TTC549 (cell line): ENCODE data around the gene DYSF.
A peak's percentile ranks its signal among the peaks of the same experiment; 100 is the strongest.

Source experiments
- FAIRE-seq: peaks from 2 replicates; lab custom pipeline; 2012; peaks lifted over from hg19 to GRCh38; lab: Jason Lieb, UNC

Gene DYSF

DNA sequence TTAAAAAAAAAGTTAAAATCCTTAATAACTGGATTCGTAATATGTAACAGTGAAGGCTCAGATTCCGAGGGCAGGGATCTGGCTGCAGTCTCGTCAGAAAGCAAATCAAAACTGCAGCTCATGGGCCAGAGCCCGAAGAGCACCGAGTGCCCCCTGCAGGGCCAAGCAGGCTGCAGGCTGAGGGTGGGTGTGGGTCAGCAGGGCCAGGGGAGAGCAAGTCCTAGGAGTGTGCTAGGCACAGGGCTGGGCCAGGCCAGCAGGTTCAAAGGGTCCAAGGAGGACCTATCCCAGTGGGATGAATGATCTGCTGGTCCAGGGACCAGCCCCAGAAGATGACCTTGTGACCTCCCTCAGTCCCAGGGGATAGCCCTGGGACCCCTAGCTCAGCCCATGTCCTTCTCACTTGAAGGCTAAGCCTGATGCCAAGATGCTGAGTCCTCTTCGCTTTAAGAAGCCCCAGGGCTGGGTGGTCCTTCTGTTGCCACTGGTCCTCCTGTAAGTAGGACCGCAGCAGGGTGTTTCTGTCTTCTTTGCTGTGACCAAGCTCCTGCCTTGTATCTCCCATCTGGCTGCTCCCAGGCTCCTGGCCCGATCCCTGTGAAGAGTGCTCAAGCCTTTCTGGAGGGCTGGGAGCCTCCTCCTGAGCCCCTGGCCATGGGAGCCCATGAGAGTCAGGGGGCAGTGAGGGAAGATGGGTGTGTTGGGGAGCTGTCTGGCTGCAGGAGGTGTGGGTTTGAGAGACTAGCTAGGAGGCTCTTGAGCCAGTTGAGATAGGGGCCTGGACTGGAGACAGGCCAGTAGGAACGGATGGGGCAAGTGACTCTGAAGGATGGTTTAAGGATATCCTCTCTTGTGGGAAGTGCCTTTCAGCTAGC is 150.7 kb downstream of the DYSF start:
- no peak for FAIRE-seq

DNA sequence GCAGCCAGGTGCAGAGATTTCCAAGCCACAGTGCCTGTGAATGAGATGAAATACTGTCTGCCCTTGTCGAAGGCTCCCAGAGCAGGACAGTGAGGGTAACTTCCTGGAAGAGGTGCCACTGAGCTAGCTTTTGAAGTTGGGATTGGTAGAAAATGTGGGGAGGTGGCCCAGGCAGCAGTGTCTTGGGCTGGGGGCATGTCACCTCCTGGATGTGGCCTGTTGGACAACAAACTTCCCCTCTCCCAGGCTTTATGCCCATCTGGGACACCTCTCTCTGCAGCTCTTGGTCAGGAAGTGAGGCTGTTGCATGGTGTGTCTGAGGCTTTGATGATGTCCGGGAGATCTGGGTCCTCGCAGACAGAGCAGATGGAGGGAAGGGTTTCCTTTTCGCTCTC is 151.4 kb downstream of the DYSF start:
- no peak for FAIRE-seq

DNA sequence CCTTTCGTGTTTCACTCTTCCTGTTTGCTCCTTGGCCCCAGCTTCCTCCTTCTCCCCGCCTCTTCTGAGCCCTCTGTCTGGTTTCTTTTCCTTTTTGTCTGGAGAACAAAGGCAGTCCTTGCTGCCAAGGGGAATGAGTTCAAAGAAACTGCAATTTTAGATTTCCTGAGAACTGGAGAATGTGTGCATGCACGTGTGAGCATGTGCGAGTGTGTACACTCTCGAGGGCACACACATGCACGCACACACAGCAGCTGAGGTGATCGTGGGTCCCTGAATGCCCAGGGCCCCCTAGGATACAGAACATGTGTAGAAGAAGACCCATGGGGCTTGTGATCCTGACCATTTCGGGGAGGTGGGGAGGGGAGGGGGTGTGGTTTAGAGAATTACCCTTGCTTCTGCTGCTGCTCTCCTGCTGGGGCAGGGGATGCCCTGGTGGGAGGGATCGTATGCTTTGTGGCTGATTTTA is 151.8 kb downstream of the DYSF start:
- FAIRE-seq, result no peak

DNA sequence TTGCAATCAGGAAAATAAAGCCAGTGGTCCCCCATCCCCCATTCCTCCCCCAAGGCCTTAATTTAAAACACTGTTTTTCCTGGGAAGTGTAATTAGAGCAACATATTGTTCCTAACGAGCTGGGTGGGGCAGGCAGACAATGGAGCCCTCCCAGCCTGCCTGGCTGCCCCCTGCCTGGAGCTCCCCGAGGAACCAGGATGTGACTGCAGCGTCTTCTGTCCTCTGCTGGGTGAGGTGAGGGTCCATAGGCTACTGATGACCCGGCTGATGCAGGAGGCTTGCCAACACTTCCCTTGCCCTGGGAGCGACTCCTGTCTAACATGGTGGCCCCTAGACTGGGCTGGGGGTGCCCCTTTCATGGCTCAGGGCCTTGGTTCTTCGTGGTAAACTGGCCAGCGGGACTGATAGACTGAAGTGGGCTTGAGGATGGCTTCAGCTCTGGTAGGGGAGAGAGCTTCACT is 152.4 kb downstream of the DYSF start:
- FAIRE-seq, result no peak

DNA sequence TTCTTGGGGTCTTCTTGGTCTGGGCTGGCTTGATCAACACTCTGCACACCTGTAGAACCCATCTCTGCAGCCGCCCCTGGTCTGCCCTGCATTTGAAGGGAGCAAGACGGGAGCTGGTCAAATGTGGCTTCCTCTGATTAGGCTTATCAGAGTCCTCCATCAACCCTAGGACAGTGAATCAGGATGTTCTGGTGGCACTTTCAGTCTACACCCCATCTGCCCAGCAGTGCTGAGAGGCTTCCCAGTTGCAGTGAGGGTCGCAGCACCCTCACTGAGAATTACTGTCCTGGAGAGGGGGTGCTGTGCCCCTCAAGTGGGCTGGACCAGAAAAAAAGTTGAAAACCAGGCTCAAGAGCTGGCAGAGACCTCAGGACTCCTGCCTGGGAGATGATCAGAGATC is 152.9 kb downstream of the DYSF start:
- no peak for FAIRE-seq

DNA sequence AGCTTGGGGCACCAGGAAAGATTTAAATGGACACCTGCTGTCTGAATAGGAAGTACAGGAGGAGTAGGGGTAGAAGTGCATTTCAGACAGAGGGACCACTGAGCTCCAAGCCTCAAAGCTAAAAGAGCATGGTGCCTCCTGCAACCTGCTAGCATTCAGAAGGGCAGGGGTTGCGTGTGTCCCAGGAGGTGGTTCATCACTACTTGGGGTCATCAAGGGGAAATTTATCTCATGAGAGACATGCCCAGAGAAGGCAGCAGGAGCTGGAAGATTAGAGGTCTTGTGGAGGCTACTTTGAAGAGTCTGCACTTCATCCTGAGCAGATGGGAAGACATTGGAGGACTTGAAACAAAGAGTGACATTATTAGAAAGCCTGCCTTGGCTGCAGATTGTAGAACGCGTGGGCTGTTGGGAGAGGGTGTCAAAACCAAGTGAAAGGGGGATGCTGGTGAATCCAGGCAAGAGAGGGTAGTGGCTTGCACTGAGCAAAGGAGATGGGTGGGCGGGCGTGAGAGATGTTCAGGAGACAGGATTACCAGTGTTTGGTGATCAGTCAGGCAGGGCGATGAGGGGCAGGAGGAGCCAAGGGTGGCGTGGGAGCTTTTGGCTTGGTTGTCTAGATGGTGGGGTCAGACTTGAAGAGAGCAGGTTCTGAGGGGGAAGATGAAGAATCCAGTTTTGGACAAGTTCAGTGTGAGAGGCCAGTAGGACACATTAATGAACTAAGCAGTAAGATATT is 154.0 kb downstream of the DYSF start:
- FAIRE-seq, result no peak

DNA sequence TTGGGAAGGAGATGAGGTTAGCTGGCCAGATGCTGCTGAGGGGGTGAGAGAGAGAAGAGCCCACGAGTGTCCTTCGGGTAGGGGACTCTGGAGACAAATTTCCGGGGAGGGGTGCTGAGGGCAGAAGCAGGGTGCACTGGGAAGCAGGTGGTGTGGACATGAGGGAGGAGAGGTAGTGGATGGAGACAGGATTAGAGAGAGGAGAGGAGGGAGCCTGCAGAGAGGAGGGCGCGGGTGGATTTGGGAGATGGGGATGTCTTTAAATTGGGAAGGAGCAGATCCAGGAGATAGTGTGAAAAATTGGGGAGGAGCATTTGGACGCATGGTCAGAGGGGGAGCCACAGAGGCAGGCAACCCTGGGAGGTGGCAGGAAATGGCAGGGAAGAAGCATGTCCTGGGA is 154.7 kb downstream of the DYSF start:
- FAIRE-seq, result no peak

DNA sequence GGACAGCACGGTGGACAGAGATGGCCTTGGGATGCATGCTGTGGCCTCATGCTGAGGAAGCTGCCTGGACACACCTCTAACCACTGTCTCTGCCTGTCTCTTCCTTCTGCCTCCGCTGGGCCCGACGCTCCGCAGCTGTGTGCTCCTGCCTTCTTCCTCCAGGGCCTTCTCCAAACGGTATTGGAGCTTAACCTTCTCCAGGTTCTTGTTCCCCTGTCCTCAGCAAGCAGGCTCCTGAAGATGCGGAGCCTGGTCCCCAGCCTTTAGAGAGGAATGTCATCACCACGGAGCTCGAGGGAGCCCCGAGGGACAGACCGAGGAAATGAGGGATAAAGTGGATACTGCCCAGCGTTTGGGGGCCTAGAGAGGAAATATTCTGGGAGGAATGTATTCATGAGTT is 155.1 kb downstream of the DYSF start:
- FAIRE-seq, result no peak

DNA sequence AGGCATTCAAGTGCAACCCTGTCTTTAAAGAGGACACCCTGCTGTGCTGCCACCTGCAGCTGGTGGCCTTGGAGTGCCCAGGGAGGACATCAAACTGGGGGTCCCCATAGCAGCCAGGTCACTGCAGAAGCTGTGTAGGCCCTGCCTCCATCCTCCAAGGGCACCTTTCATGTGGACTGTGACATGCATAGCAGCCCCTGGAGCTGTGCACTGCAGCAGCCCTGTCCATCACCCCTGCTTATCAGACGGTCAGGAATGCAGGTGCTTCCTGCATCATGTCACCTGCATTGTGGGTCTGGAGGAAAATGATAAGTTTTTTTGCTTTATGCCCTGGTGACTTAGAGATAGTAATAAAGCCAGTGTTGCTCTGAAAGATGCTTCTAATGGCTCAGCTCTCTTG is 155.7 kb downstream of the DYSF start:
- FAIRE-seq, result no peak

DNA sequence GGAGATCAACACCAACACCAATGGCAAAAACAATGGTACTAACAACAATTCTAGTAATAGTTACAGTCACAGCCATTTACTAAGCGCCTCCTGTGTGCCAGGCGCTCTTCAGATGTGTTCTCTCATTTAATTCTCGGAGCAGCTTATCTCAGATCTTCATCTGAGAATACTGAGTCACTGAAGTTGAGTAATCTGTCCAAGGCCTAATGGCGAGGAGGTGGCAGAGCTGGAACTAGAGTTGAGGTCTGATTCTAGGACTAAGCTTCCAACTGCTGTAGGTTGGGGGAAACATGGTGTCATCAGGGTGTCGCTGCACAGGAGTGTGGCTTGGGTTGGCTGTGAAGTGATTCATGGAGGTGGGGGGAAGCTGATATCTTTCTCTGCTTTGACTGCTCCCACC is 156.1 kb downstream of the DYSF start:
- FAIRE-seq, result no peak

DNA sequence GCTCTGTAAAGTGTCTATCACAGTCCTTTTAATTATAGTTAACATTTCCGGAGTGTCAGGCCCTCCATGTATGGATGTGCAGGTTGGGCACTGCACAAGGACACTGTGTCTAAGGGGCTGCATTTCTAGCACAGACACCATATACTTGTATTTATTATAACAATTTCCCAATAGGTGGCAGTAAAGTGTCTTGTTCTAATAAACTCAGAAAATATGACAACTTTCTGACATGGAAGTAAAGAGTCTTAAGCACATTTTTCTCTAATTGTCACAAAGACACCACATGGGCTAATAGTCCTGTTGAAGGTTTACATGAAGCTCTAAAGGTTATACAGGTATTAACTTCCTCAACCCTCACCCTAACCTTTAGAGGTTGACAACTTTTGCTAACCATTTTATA is 156.6 kb downstream of the DYSF start:
- peak; percentile 83 for FAIRE-seq

DNA sequence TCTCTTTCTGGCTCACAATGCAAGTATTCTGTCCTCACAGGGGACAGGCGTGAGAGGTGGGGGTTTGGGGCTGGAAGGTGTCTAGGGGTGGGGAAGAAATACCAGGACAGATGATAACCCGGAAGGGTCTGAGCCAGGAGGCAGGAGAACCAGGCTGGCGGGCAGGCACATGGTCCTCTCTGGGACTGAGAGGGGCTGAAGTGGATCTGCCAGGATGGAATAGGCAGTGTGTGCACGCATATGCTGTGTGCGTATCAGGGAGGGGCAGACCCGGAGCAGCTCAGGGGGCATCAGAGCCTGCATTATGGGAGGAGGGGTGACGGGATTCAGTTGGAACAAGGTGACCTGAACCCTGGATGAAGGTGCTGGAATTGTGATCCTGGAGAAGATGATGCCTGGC is 157.3 kb downstream of the DYSF start:
- FAIRE-seq, result no peak

DNA sequence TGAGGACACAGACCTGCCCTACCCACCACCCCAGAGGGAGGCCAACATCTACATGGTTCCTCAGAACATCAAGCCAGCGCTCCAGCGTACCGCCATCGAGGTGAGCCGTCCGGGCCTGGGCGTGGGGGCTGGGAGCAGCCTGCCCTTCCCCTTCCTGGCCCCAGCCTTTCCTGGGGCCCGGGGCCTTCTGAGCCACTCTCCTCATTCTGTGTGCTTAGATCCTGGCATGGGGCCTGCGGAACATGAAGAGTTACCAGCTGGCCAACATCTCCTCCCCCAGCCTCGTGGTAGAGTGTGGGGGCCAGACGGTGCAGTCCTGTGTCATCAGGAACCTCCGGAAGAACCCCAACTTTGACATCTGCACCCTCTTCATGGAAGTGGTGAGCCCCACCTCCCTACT is 157.9 kb downstream of the DYSF start:
- FAIRE-seq, result no peak

DNA sequence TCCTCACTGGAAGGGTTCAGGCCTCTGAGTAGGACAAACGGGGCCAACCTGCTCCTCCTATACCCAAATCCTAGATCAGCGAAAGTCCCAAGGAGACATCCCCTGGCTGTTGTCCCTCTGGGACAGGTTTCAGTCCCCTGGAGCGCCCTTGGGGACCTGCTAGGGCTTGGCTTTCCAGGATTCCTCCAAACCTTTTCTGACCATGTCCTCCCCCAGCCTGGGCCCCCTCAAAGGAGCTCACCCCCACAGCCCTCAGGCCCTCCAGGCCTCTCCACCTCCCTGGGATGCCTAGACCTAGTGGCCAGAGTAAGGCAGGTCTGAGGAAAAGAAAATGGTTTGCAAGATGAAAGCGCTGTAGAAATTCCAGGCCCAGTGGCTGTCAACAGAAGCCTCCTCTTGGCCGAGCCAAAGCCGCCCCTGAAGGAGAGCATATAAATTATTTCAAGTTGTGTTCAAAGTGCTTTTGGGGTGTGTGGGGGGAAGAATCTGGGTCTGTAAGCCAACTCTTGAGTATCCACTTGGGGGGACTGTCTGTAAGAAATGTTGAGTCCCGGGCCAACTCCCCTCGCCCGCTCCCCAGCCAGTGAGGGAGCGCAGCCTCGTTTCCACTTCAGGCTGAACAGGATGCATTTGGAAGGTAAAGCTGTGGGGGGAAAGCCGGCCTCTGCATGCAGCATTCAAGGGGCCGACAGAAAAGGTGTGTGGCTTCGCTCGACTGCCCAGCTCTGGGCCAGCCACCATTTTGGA is 158.6 kb downstream of the DYSF start:
- FAIRE-seq, result no peak

DNA sequence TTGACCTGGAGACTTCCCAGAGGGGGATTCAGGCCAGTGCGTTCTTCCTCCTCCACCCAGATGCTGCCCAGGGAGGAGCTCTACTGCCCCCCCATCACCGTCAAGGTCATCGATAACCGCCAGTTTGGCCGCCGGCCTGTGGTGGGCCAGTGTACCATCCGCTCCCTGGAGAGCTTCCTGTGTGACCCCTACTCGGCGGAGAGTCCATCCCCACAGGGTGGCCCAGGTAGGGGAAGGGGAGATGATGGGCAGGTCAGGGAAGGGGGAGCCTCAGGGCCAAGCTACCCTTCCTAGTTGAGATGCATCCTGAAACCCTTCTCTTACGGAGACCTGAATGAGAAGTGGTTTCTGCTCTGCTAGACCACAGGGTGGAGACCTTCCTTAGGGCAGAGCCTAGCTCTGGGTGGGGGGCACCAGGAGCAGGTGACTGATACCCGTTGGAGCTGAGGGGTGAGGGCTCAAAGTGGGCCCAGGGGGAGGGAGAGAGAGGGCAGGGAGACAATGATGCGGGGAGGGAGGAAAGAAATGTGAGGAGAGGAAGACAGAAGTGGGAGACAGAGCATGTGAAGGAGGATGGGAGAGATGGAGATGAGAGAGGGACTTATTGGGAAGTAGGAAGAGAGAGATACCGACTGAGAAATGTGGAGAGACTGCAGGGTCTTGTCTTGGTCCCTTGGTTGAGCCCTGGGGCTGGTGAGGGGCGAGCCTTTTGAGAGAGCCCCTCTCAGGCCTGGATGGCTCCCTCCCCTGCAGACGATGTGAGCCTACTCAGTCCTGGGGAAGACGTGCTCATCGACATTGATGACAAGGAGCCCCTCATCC is 159.4 kb downstream of the DYSF start:
- FAIRE-seq, result no peak

DNA sequence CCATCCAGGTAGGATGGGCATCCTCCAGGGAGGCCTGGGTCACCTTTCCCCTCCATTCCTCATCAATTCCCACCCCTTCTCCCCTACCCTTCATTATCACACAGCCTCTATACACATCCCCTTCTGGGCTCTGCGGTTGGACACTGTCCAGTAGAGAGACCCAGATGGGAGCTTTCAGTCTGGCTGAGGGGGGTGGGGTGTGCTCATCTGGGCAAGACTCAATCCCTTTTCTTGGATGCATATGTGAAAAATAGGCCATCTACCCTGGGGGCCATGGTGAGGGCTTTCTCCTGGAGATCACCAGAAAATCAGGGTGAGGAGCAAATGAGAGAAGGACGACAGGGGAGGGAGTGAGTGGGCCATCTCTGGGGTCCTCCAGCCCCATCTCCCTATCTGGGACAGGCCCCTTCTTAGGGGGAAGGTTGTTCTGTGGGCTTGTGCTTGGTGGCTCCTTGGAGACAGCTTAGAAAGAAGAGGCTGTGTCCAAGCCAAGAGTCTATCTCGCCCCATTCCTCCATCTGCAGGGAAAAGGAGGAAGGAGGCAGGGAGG is 160.1 kb downstream of the DYSF start:
- no peak for FAIRE-seq

DNA sequence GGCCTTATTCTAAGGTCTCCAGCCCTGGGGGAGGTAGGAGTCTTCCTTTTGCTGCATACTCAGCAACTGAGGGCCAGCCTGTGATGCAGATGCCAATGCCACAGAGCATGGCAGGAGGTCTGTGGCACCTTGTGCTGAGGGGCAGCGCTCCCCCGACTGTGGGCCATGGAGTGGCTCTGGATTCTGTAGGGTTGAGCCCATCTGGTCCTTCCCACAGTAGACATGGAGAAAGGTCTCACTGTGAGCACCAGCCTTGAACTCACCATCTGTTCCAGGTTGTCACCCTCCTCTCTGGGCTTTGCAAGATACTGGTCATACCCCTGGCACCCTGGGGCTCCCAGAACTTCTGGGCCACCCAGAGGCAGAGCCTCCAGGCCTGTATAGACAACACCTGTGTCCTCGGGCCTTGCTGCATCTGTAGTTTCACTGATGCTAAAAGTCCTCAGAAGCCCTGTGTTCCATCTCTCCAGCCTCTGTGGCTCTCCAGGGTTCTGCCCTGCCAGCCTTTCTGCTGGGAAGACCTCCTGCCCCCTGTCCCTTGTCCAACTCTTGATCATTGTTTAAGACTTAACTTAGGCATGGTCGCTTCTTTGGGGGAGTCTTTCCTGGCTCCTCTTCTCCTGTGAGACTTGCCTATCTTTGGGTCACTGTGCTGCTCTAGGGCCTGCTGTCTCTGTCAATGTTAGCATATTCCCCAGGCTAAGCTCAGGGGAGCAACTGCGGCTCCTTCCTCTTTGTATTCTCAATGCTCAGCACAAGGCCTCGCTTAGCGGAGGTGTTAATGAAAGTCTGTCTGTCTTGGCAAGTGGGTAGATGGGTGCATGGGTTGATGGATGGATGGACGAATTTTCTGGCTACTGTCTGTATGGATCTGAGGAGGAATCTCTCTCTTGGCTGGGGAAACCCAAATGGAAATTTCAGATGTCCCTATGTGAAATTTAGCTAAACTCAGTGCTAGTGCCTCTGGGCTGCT is 160.9 kb downstream of the DYSF start:
- no peak for FAIRE-seq

DNA sequence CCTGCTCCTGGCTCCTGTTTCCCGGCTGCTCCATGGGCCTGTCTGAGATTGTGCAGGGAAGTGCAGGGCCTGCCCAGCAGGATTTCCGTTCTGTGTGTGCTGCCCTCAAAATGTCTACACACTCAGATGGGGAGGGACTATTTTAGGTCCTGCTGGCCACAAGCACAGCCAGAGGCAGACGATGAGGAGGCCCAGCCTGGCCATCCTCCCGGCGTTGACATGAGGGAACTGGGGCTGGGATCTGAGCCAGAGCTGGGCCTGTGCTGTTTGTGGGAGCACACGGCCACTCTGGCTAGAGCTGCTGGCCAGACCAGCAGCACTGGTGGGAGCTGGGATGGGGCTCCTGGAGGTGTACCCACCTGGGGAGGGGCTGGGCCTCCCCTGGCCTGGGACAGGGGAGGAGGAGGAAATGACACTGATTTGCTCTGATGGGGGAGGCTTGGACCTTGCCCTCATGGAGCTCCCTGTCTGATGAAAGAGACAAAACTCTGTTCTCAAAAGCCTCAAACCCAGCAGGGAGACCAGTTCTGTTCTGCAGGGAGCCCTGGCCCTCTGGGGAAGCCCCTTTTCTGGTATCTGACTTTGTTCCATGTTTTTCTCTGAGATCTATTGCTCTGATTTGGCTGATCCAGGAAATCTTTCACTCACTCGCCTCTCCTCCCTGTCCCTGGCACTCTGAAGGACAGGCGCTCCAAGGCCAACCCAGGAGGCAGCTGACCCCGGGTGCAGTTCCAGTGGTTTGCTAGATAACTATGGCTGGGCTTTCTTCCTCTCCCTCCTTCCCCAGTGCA is 161.8 kb downstream of the DYSF start:
- no peak for FAIRE-seq
